Measurements from ENCODE around the gene RLN3.

GRCh38 chr19:14059652-14060155, 31.8 kb downstream of the RLN3 start:
- TF ChIP-seq POLR2A (IDR thresholded peaks at IDR 0.05): no peak
- TF ChIP-seq, protein P1, sequence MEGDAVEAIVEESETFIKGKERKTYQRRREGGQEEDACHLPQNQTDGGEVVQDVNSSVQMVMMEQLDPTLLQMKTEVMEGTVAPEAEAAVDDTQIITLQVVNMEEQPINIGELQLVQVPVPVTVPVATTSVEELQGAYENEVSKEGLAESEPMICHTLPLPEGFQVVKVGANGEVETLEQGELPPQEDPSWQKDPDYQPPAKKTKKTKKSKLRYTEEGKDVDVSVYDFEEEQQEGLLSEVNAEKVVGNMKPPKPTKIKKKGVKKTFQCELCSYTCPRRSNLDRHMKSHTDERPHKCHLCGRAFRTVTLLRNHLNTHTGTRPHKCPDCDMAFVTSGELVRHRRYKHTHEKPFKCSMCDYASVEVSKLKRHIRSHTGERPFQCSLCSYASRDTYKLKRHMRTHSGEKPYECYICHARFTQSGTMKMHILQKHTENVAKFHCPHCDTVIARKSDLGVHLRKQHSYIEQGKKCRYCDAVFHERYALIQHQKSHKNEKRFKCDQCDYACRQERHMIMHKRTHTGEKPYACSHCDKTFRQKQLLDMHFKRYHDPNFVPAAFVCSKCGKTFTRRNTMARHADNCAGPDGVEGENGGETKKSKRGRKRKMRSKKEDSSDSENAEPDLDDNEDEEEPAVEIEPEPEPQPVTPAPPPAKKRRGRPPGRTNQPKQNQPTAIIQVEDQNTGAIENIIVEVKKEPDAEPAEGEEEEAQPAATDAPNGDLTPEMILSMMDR (IDR thresholded peaks at IDR 0.05): no peak

All from body of pancreas (tissue), 4 donors.